Right ventricle myocardium superior (tissue), 1 donor: ENCODE results near the gene EIF4B. TPM values are rescaled to one million over a fixed set of nuclear protein-coding genes. Genes with fewer than 3 reads are reported as not detected.

Source experiments
- ATAC-seq: fragments of 200-7000 bp; cut with Tn5 transposase; one replicate; pipeline ENCODE4 v1.9.1; 2020; ENCODE audit warnings: mild to moderate bottlenecking; ENCODE audit not compliant: poor library complexity
- DNase-seq: peaks from one replicate; pipeline ENCODE4 v3.0.0-alpha.2; 2020
- intact Hi-C: fragments of 100-400 bp; cut with DNase I; formaldehyde crosslinking; loops from one replicate; pipeline ENCODE4 v1.11.2; 2022
- total RNA-seq: library from RNA; stranded (reverse); fragmentation: NEBNext Ultra II Directional; extraction: Animal tissue kit (Norgen Biotek cat#: 25700); gene quantifications from one replicate; pipeline ENCODE4 v1.2.1, GENCODE V29; 2021
- donor health status: DM: no; HTN: yes; CAD: no; lungs with severe emphysema.

The EIF4B gene
- total RNA-seq, 1 donor from 2014 or later = 434 TPM

- ATAC-seq (peak; percentile 5), DNase-seq (no peak)
- intact Hi-C loops = no loop called here
Measured at GRCh38 chr12:53053218-53054111, 47.2 kb downstream of the EIF4B start.

DNA sequence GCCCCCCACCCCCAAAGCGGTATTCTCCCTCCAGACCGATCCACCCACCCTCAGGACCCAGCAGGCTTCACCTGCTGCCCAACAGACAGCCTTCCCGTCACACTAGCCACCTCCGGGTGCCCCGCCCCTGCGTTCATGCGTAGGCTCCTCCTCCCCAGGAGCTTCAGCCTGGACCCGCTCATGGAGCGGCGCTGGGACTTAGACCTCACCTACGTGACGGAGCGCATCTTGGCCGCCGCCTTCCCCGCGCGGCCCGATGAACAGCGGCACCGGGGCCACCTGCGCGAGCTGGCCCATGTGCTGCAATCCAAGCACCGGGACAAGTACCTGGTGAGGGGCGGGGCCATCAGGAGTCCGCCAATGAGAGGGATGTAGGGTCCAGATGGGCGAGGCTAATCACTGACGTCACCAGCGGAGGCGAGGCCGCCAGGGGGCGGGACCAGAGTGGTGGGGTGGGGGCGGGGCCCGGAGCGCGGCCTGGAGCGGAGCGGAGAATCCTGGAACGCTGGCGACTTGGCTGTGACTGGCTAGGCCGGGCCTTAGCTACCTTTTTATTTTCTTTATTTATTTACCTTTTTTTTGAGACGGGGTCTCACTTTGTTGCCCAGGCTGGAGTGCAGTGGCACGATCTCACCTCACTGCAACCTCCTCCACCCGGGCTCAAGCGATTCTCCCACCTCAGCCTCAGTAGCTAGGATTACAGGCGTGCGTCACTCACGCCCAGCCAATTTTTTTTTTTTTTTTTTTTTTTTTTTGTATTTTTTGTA is 48.0 kb downstream of the EIF4B start:
- DNase-seq (peak; percentile 95), ATAC-seq (peak; percentile 65)
- intact Hi-C loops = no loop called here

GRCh38 chr12:53055471-53056266 is 49.4 kb downstream of the EIF4B start:
- DNase-seq = no peak
- intact Hi-C loops = no loop called here
- no peak for ATAC-seq

DNA sequence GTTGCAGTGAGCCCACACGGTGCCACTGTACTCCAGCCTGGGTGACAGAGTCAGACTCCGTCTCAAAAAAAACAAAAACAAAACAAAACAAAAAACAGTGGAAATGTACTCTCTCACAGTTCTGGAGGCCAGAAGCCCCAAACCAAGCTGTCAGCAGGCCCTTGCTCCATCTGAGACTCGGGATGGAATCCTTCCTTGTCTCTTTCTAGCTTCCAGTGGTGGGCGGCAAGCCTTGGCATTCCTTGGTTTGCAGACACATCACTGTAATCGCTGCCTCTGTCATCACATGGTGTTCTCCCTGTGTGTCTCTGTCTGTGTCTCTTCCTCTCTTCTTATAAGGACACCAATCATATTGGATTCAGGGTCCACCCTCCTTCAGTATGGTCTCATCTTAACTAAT is 50.0 kb downstream of the EIF4B start:
- ATAC-seq (no peak), DNase-seq (no peak)
- intact Hi-C loops = no loop called here

DNA sequence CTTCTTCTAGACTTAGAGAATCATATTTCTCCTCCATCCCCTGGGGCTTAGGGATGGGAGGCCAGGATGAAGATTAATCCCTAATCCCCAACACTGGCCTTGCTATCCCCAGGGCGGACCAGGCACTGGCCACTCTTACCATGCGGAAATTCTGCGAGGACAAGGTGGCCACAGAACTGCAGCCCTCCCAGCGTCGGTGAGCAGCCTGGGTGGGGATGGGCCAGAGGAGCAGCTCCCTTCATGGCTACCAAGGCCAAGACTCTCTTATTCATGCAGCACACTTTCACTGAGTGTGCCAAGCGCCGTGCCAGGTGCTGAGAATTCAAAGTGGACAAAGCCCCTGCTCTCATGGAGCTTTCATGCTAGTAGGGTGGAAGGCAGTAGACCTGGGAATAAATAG is 50.6 kb downstream of the EIF4B start:
- no peak for ATAC-seq
- intact Hi-C loops = no loop called here
- DNase-seq = no peak

DNA sequence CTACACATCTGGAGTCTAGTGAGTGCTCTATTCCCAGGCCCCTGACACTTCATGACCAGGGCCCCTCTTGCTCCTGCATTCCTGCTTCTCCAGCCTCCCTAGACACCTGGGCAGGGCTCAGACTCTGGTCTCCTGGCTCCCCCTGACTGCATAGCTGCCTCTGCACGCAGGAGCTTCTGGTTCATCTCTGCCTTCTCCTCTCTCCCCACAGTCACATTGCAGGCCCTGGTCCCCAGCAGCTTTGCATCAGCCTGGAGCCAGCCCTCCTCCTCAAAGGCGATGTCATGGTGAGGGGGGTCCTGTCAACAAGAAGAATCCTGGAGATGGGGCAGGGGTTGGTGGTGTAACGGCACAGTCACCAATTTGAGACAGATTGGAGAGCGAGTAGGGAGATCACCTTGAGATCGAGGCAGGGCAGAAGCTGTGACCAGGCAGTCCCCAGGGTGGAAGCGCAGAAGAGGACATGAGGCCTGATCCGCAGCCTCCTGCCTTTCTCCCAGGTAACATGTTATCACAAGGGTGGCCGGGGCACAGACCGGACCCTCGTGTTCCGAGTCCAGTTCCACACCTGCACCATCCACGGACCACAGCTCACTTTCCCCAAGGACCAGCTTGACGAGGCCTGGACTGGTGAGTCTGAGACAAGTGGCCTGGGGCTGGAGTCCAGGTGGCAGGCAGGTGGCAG is 51.7 kb downstream of the EIF4B start:
- intact Hi-C loops = no loop called here
- ATAC-seq (no peak), DNase-seq (no peak)

GRCh38 chr12:53058674-53059433 is 52.6 kb downstream of the EIF4B start:
- DNase-seq (peak; percentile 46), ATAC-seq (no peak)
- intact Hi-C loops = no loop called here

- intact Hi-C loops = no loop called here
- ATAC-seq (no peak), DNase-seq (peak; percentile 49)
Measured at GRCh38 chr12:53059434-53060063, 53.3 kb downstream of the EIF4B start.

GRCh38 chr12:53060064-53060720 is 53.9 kb downstream of the EIF4B start:
- ATAC-seq (no peak), DNase-seq (no peak)
- intact Hi-C loops = no loop called here

GRCh38 chr12:53060721-53061276 is 54.5 kb downstream of the EIF4B start:
- DNase-seq (peak; percentile 57), ATAC-seq (no peak)
- intact Hi-C loops = no loop called here

DNA sequence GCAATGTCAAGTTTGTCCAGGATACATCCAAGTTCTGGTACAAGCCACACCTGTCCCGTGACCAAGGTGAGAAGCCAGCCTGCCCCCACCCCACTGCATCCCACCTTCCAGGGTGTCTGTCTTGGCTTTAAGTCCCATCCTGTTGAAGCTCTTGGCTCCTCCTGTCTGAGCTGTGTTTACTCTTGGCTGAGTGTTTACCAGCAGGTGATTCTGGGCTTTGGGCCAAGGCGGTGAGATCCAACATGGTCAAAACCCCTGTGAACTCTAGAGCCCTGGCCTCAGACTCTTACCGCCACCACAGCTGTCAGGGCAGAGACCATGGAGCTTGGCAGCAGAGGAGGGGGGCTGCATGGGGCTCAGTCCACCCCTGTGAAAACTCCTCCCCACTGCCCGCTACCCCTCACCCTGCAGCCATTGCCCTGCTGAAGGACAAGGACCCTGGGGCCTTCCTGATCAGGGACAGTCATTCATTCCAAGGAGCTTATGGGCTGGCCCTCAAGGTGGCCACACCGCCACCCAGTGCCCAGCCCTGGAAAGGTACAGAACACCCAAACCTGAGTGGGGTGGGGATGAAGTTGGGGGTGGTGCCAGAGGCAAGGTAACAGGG is 55.3 kb downstream of the EIF4B start:
- DNase-seq (peak; percentile 58), ATAC-seq (no peak)
- intact Hi-C loops = no loop called here

- DNase-seq = no peak
Measured at GRCh38 chr12:53062011-53062961, 56.0 kb downstream of the EIF4B start.

DNA sequence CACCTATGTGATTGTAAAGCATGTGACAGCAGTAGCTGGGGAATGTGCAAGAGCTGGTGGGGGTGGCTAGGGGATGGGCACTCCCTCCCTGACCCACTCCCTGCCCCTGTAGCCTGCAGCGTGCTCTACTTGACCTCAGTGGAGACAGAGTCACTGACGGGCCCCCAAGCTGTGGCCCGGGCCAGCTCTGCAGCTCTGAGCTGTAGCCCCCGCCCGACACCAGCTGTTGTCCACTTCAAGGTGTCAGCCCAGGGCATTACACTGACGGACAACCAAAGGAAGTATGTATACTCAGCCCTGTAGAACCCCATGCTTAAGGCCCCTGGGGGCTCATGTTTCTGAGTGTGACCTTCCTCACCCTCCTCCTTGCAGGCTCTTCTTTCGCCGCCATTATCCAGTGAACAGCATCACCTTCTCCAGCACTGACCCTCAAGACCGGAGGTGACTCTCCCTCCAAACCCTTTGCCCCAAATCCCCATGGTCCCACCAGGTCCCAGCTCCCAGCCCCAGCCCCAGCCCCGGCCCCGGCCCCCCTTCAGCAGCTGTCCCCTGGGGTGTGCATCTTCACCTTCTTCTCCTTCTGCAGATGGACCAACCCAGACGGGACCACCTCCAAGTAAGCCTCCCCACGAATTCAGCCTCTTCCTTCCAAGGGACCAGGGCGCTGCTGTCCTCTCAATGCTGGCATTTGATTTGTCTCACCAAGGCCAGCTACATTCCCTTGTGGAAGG is 56.9 kb downstream of the EIF4B start:
- intact Hi-C loops = no loop called here
- ATAC-seq (no peak), DNase-seq (no peak)

More at GRCh38 chr12:53062011-53062961, 56.0 kb downstream of the EIF4B start:
- no peak for ATAC-seq
- intact Hi-C loops = no loop called here

DNA sequence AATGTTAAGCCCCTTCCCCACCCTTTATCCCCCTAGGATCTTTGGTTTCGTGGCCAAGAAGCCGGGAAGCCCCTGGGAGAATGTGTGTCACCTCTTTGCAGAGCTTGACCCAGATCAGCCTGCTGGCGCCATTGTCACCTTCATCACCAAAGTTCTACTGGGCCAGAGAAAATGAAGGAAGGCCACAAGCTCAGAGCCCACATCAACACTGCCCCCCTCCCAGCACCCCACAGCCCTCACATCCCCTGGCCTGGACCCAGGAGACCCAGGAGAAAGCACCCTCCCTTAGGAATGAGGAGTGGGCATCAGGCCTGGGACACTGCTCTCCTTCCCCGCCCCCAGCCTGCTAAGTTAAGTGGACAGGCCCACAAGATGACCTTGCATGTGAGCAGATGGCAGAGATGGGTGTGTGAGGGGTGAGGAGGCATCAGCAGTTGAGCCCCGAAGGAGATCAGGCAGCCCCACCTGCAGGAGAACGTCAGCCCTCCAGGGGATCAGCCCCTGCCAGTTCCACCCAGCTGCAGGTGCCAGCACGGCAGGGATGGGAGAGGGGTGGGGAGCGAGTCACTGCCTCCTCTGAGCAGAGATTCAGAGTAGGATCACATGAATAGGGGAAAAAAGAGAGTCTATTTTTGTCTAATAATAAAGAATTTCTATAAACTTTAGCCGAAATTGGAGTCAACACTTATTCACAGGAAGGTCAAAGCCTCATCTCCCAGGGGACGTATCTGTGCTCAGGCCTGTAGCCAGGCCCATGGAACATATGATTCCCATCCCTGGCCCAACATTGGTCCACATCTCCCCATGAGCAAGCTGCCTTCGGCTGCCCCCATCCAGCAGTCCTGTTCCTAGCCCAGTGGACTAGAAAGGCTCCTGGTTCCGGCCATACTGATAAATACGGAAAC is 57.7 kb downstream of the EIF4B start:
- DNase-seq = peak; percentile 74
- intact Hi-C loops = no loop called here
- peak; percentile 36 for ATAC-seq
